OCI-LY3 (cell line): ENCODE data around the gene KTN1.

Experiments used
- H2AFZ ChIP-seq: fragments of 200-600, 300-600 bp; shearing (Covaris generic); 2 replicates; pipeline ENCODE4 v1.6.0; 2014; ENCODE audit warnings: antibody characterized with exemption, low read depth, low read length
- H3K27ac ChIP-seq: fragments of 200-600, 300-600 bp; sonication (generic); 2 replicates; pipeline ENCODE4 v1.5.1; 2014; ENCODE audit warnings: mild to moderate bottlenecking, low read length, moderate library complexity, mixed read lengths
- H3K27me3 ChIP-seq: fragments of 200-600, 300-600 bp; sonication (generic); 2 replicates; pipeline ENCODE4 v1.6.1; 2014; ENCODE audit warnings: low read depth, low read length, mixed read lengths
- H3K36me3 ChIP-seq: fragments of 200-600, 300-600 bp; sonication (generic); replicated peaks from 2 replicates; pipeline ENCODE3; 2014; ENCODE audit warnings: low read depth, low read length, mixed read lengths
- H3K4me1 ChIP-seq: fragments of 300-600, 200-600 bp; sonication (generic); 2 replicates; pipeline ENCODE4 v1.6.1; 2014; ENCODE audit warnings: low read length, mixed read lengths
- H3K4me2 ChIP-seq: fragments of 200-600, 300-600 bp; sonication (generic); 2 replicates; pipeline ENCODE4 v1.6.1; 2014; ENCODE audit warnings: low read length, mixed read lengths
- H3K4me3 ChIP-seq: fragments of 300-600, 200-600 bp; sonication (generic); 2 replicates; pipeline ENCODE4 v1.5.1; 2014; ENCODE audit warnings: antibody characterized with exemption, mild to moderate bottlenecking, low read length, moderate library complexity
- H3K79me2 ChIP-seq: fragments of 300-600, 200-600 bp; shearing (Covaris generic); 2 replicates; pipeline ENCODE4 v1.6.1; 2014; ENCODE audit warnings: mild to moderate bottlenecking, low read length, mixed read lengths
- H3K9ac ChIP-seq: fragments of 300-600, 200-600 bp; shearing (Covaris generic); 2 replicates; pipeline ENCODE4 v1.6.0; 2014; ENCODE audit warnings: mild to moderate bottlenecking, low read length, moderate library complexity
- H3K9me3 ChIP-seq: fragments of 200-600, 300-600 bp; shearing (Covaris generic); 2 replicates; pipeline ENCODE4 v1.6.1; 2014; ENCODE audit warnings: low read length, mixed read lengths; ENCODE audit not compliant: insufficient read depth
- H4K20me1 ChIP-seq: fragments of 200-600, 300-600 bp; sonication (generic); 2 replicates; pipeline ENCODE4 v1.6.1; 2016; ENCODE audit warnings: low read length, mixed read lengths; ENCODE audit not compliant: insufficient read depth
- CTCF ChIP-seq: fragments of 200-600, 300-600 bp; sonication (generic); IDR thresholded peaks from 2 replicates; pipeline ENCODE4 v1.5.1; 2014; ENCODE audit warnings: antibody characterized with exemption, low read length, low read depth
- EZH2phosphoT487 ChIP-seq: fragments of 200-600 bp; shearing (Covaris generic); IDR thresholded peaks from 2 replicates; pipeline ENCODE4 v1.6.1; 2018; ENCODE audit warnings: antibody characterized with exemption, mixed run types, low read depth

The KTN1 gene

GRCh38 chr14:55579724-55580469, at the start of gene KTN1:
Gene KTN1, plus strand, starts transcription at chr14:55580207. Its CDS starts 31,842 bp downstream, at chr14:55612049.
- Histone ChIP-seq H3K79me2 (peaks cover 64% of the 10 kb centered on the region), H3K27me3 (no peaks in the 10 kb centered on the region), H4K20me1 (peaks cover 41% of the 10 kb centered on the region), H2AFZ (peak within 1 kb of the TSS; percentile 91), H3K4me1 (peaks cover 67% of the 10 kb centered on the region), H3K27ac (peak within 1 kb of the TSS; percentile 92), H3K36me3 (peaks cover 7% of the 10 kb centered on the region), H3K9ac (peak within 1 kb of the TSS; percentile 97), H3K4me3 (peak within 1 kb of the TSS; percentile 97), H3K4me2 (peak within 1 kb of the TSS; percentile 97), H3K9me3 (no peaks in the 10 kb centered on the region)
- TF ChIP-seq EZH2phosphoT487 (no peak), CTCF (no peak)

GRCh38 chr14:55530464-55530863, 49.5 kb upstream of the KTN1 start:
- Histone ChIP-seq H3K79me2 (no peaks in the 10 kb centered on the region), H3K36me3 (no peaks in the 10 kb centered on the region), H3K4me1 (no peaks in the 10 kb centered on the region), H3K27ac (no peak overlapping the region), H4K20me1 (no peaks in the 10 kb centered on the region), H3K9ac (no peak overlapping the region), H3K4me2 (no peak overlapping the region), H3K4me3 (no peak overlapping the region), H3K27me3 (no peaks in the 10 kb centered on the region), H2AFZ (no peak overlapping the region), H3K9me3 (no peaks in the 10 kb centered on the region)
- TF ChIP-seq EZH2phosphoT487, result no peak
- no peak for TF ChIP-seq CTCF

- H2AFZ ChIP-seq, result no peak overlapping the region
- H3K36me3 ChIP-seq, result peaks cover 16% of the 10 kb centered on the region
- H3K79me2 ChIP-seq, result no peaks in the 10 kb centered on the region
- no peaks in the 10 kb centered on the region for H3K27me3 ChIP-seq
- no peak overlapping the region for H3K4me3 ChIP-seq
- peaks cover 15% of the 10 kb centered on the region for H3K4me1 ChIP-seq
- H3K9me3 ChIP-seq, result peaks cover 10% of the 10 kb centered on the region; the same call in 1 of the 2 replicates
- no peaks in the 10 kb centered on the region for H4K20me1 ChIP-seq
- no peak overlapping the region for H3K27ac ChIP-seq
- H3K9ac ChIP-seq, result no peak overlapping the region
- no peak overlapping the region for H3K4me2 ChIP-seq
- TF ChIP-seq EZH2phosphoT487 (no peak), CTCF (no peak)
Observed at GRCh38 chr14:55532645-55533344, 47.2 kb upstream of the KTN1 start.

GRCh38 chr14:55533960-55534359, 46.0 kb upstream of the KTN1 start:
- Histone ChIP-seq H3K79me2 (no peaks in the 10 kb centered on the region), H2AFZ (no peak overlapping the region), H3K4me2 (no peak overlapping the region), H3K27ac (no peak overlapping the region), H3K27me3 (no peaks in the 10 kb centered on the region), H4K20me1 (no peaks in the 10 kb centered on the region), H3K9me3 (peaks cover 10% of the 10 kb centered on the region; the same call in 1 of the 2 replicates), H3K9ac (no peak overlapping the region), H3K4me3 (no peak overlapping the region), H3K4me1 (peaks cover 21% of the 10 kb centered on the region), H3K36me3 (peaks cover 16% of the 10 kb centered on the region)
- no peak for TF ChIP-seq EZH2phosphoT487
- no peak for TF ChIP-seq CTCF
